ENCODE measurements around the gene SDCCAG8.

SDCCAG8 gene

DNA sequence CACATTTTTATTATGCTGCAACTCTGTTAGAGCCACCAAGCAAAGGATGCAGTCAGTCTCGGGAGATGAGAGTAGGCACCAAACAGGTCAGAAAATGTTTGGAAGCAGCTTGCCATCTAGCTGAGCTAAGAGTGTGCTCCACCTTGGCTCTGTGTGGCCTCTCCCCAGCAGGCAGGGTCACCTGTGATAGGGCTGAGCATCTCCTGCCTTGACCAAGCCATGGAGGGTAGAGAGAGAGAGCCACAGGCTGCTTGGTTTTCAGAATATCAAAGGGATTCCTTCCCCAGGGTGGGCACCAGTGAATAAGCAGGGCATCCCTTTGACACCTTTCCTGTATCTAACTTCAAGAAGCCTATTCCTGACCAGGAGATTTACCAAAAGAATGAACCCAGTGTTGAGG is 135.5 kb downstream of the SDCCAG8 start:
- no peak overlapping the region for H3K4me3 ChIP-seq (ENCODE audit: low read length)
- no peak overlapping the region for H3K9ac ChIP-seq (ENCODE audit: low read length)
- H3K4me1 ChIP-seq (ENCODE audit: control insufficient read depth, insufficient read depth, low read length): no peaks in the 10 kb centered on the region
- H3K27ac ChIP-seq (ENCODE audit: low read depth, low read length): no peak overlapping the region
- no peaks in the 10 kb centered on the region for H3K36me3 ChIP-seq (ENCODE audit: control insufficient read depth, insufficient read depth, low read length)
- no peaks in the 10 kb centered on the region for H3K27me3 ChIP-seq (ENCODE audit: control insufficient read depth, insufficient read depth, low read length)

DNA sequence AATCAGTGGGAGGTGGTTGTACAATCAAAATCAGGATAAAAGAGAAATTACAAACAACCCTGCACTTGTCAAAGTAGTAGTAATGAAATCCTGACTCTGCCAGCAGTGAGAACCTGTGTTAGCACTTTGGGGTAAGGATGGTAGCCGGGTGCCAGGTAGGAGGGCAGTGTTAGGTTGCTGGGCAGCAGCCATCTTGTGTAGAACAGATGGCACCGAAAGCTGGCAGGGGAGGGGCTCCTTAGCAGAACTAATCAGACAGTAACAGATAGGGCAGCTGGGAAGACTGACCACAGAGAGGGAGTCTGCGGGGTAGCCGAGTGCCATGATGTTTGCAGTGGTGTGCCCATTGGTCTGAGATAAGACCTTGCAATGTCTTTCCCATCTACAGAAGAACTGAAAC is 137.3 kb downstream of the SDCCAG8 start:
- Histone ChIP-seq H3K4me1 (ENCODE audit: control insufficient read depth, insufficient read depth, low read length) (no peaks in the 10 kb centered on the region), H3K4me3 (ENCODE audit: low read length) (no peak overlapping the region), H3K27me3 (ENCODE audit: control insufficient read depth, insufficient read depth, low read length) (no peaks in the 10 kb centered on the region), H3K36me3 (ENCODE audit: control insufficient read depth, insufficient read depth, low read length) (no peaks in the 10 kb centered on the region), H3K9ac (ENCODE audit: low read length) (no peak overlapping the region), H3K27ac (ENCODE audit: low read depth, low read length) (no peak overlapping the region)

- Histone ChIP-seq H3K36me3 (ENCODE audit: control insufficient read depth, insufficient read depth, low read length) (no peaks in the 10 kb centered on the region), H3K4me1 (ENCODE audit: control insufficient read depth, insufficient read depth, low read length) (no peaks in the 10 kb centered on the region), H3K9ac (ENCODE audit: low read length) (no peak overlapping the region), H3K4me3 (ENCODE audit: low read length) (no peak overlapping the region), H3K27me3 (ENCODE audit: control insufficient read depth, insufficient read depth, low read length) (no peaks in the 10 kb centered on the region), H3K27ac (ENCODE audit: low read depth, low read length) (no peak overlapping the region)
Measured at GRCh38 chr1:243394066-243394465, 138.2 kb downstream of the SDCCAG8 start.

DNA sequence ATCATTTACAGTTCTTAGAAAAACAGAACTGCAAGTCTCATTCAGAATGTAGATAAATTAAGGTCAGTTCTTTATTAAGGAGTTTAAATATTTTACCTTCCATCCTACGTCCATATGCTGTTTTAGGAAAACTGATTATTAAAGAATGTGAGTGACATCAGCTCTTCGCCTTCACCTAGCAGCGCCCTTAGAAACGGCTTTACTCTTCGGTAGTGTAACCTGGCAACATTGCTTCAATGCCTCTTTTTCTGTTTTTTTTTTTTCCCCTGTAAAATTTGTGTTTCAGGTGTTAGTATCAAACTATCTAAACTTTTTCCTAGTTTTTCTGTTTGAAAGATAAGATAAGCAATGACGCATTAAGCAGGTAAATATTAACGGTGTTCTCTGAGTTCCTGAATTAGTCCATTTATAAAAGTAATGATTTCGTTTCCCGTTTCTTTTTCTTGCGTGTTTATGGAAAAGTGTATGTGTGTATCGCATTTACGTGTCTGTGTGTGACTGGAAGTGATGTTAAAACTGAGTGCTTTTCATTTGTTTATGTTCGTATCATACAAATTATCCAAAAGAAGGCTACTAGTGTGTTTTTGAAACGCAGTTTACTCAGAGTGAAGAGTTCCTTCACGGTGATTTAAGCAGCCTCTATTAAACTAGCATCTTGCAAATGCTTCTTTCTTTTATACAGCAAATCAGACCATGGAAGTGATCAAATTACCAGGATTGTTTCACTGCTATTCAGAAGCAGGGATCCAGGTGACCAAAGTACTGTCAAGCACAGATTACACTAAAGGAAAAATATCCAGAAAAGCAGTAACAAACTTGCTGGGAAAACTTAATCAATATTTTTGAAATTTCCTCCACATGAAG is 139.0 kb downstream of the SDCCAG8 start:
- Histone ChIP-seq H3K9ac (ENCODE audit: low read length) (no peak overlapping the region), H3K4me3 (ENCODE audit: low read length) (no peak overlapping the region), H3K27me3 (ENCODE audit: control insufficient read depth, insufficient read depth, low read length) (no peaks in the 10 kb centered on the region), H3K27ac (ENCODE audit: low read depth, low read length) (no peak overlapping the region), H3K36me3 (ENCODE audit: control insufficient read depth, insufficient read depth, low read length) (no peaks in the 10 kb centered on the region), H3K4me1 (ENCODE audit: control insufficient read depth, insufficient read depth, low read length) (no peaks in the 10 kb centered on the region)

- Histone ChIP-seq H3K9ac (ENCODE audit: low read length) (no peak overlapping the region), H3K4me1 (ENCODE audit: control insufficient read depth, insufficient read depth, low read length) (no peaks in the 10 kb centered on the region), H3K27me3 (ENCODE audit: control insufficient read depth, insufficient read depth, low read length) (no peaks in the 10 kb centered on the region), H3K4me3 (ENCODE audit: low read length) (no peak overlapping the region), H3K27ac (ENCODE audit: low read depth, low read length) (no peak overlapping the region), H3K36me3 (ENCODE audit: control insufficient read depth, insufficient read depth, low read length) (no peaks in the 10 kb centered on the region)
Measured at GRCh38 chr1:243396424-243396823, 140.6 kb downstream of the SDCCAG8 start.

DNA sequence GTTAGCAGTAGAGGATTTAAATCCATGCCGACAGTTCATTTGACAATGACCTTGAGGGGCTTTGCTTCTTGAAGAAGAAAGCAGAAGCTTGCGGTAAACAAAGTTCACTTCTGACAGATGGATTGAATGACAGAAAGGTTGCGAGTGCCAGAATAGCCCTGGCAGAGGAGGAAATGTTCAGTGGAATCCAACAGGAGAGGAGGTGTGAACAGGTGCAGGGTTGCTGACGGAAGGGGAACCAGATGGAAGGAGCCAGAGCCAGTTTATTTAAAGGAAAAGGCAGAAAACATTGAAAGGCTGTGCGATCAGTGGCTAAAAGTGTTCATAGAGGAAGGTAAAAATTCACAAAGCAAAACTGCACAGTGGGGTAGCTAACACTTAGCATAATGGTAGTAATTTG is 141.0 kb downstream of the SDCCAG8 start:
- no peak overlapping the region for H3K4me3 ChIP-seq (ENCODE audit: low read length)
- no peak overlapping the region for H3K27ac ChIP-seq (ENCODE audit: low read depth, low read length)
- no peak overlapping the region for H3K9ac ChIP-seq (ENCODE audit: low read length)
- no peaks in the 10 kb centered on the region for H3K27me3 ChIP-seq (ENCODE audit: control insufficient read depth, insufficient read depth, low read length)
- H3K36me3 ChIP-seq (ENCODE audit: control insufficient read depth, insufficient read depth, low read length): no peaks in the 10 kb centered on the region
- no peaks in the 10 kb centered on the region for H3K4me1 ChIP-seq (ENCODE audit: control insufficient read depth, insufficient read depth, low read length)

DNA sequence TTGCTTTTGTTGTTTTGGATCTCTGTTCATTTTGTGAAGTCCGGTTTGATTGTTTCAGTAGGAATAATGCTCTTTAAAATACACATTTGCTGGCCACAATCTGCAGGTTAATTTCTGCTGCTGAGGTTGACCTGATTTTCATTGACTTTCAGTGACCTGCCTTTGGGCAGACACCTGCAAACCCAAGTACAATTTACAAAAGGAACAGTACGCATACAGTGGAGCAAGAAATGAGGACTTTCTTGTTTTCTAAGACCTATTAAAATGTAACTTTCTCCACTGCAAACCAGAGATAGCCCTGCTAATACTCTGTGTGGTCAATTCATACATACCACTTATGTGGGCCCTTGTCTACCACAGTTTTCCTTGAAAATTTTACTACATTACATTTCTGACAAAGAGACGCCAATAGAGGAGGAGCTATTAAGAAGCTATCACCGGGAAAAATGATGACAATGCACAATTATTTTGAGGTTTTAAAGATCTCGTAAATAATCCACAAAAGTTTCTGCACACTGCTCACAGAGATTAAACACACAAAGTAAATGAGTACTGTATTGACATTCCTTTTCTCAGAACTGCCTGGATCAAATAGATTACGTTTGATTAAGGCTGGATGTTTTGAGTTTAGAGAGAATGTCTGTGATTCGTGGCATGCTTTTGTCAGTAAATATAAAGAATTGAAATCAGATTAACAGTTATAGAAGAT is 141.9 kb downstream of the SDCCAG8 start:
- Histone ChIP-seq H3K27me3 (ENCODE audit: control insufficient read depth, insufficient read depth, low read length) (no peaks in the 10 kb centered on the region), H3K27ac (ENCODE audit: low read depth, low read length) (no peak overlapping the region), H3K4me3 (ENCODE audit: low read length) (no peak overlapping the region), H3K36me3 (ENCODE audit: control insufficient read depth, insufficient read depth, low read length) (no peaks in the 10 kb centered on the region), H3K9ac (ENCODE audit: low read length) (no peak overlapping the region), H3K4me1 (ENCODE audit: control insufficient read depth, insufficient read depth, low read length) (no peaks in the 10 kb centered on the region)

DNA sequence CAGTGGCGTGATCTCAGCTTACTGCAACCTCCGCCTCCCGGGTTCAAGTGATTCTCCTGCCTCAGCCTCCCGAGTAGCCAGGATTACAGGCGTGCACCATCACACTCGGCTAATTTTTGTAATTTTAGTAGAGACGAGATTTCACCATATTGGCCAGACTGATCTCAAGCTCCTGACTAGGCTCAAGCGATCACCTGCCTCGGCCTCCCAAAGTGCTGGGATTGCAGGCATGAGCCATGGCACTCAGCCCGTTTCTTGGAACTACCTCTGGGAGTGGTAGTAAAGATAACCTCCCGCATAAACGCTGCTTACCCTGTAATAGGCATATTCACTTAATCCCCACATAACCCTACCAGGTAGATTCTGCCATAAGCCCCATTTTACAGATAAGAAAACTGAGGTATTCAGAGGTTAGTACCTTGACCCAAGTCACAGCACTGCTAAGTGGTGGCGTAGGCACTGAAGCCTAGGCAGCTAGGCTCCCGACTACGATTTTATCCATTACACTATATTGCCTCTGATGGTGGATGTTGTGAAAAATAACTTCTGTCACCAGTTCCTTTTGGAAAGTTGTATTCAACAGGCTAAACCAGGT is 143.8 kb downstream of the SDCCAG8 start:
- H3K4me3 ChIP-seq (ENCODE audit: low read length): no peak overlapping the region
- H3K27me3 ChIP-seq (ENCODE audit: control insufficient read depth, insufficient read depth, low read length): no peaks in the 10 kb centered on the region
- H3K36me3 ChIP-seq (ENCODE audit: control insufficient read depth, insufficient read depth, low read length): no peaks in the 10 kb centered on the region
- H3K9ac ChIP-seq (ENCODE audit: low read length): no peak overlapping the region
- no peaks in the 10 kb centered on the region for H3K4me1 ChIP-seq (ENCODE audit: control insufficient read depth, insufficient read depth, low read length)
- H3K27ac ChIP-seq (ENCODE audit: low read depth, low read length): no peak overlapping the region

GRCh38 chr1:243402868-243403267 is 147.0 kb downstream of the SDCCAG8 start:
- Histone ChIP-seq H3K4me3 (ENCODE audit: low read length) (no peak overlapping the region), H3K27ac (ENCODE audit: low read depth, low read length) (no peak overlapping the region), H3K36me3 (ENCODE audit: control insufficient read depth, insufficient read depth, low read length) (no peaks in the 10 kb centered on the region), H3K4me1 (ENCODE audit: control insufficient read depth, insufficient read depth, low read length) (no peaks in the 10 kb centered on the region), H3K9ac (ENCODE audit: low read length) (no peak overlapping the region), H3K27me3 (ENCODE audit: control insufficient read depth, insufficient read depth, low read length) (no peaks in the 10 kb centered on the region)

DNA sequence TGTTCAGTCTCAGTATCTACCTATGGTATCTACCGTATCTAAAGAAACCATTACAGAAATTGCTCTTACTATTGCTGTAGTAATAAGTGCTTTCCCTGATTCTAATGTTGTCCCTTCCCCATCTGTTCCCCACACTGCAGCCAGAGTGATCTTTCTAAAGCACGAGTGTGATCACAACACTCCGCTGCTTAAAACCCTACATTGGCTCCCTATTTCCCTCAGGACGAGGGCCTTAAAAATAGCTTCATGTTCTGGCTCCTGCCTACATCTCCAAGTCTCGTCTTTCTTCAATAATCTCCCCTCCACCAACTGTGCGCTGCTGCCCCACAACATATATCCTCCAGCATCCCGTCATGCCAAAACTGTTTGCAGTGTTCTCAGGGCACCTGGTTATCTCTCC is 150.6 kb downstream of the SDCCAG8 start:
- no peaks in the 10 kb centered on the region for H3K4me1 ChIP-seq (ENCODE audit: control insufficient read depth, insufficient read depth, low read length)
- H3K9ac ChIP-seq (ENCODE audit: low read length): no peak overlapping the region
- no peaks in the 10 kb centered on the region for H3K27me3 ChIP-seq (ENCODE audit: control insufficient read depth, insufficient read depth, low read length)
- no peak overlapping the region for H3K4me3 ChIP-seq (ENCODE audit: low read length)
- no peaks in the 10 kb centered on the region for H3K36me3 ChIP-seq (ENCODE audit: control insufficient read depth, insufficient read depth, low read length)
- no peak overlapping the region for H3K27ac ChIP-seq (ENCODE audit: low read depth, low read length)

DNA sequence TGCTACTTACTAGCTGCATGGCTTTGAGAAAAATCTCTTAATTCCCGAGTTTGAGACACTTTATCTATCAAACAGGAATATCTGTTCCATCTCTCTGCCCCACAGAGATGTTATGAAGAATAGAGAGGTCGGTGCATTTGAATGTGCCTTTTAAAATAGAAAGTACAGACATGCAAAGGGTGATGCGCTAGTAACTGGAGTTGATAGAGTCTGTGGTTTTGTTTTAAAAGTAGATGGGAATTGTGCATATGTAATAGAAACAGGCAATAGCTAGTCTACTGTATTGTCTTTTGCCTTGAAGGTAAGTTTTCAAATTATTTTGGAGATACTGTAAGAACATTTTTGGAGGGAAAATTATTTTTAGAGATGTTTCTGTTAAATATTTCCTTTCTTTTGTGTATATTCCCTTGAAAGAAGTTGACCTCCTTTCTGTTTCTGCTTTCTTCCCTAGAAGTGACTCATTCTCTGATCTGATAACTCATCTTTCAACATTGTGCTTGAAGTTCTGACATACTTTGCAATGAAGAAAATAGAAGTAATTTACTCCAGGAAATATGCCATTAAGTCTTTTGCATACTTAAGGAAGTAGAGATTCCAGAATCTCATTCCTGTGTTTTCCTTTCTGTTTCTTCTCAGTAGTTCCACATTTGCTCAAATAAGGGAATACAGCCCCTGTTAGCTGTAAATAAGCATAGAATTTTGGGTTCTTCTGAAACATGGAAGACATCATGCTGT is 151.6 kb downstream of the SDCCAG8 start:
- Histone ChIP-seq H3K4me3 (ENCODE audit: low read length) (no peak overlapping the region), H3K27me3 (ENCODE audit: control insufficient read depth, insufficient read depth, low read length) (no peaks in the 10 kb centered on the region), H3K9ac (ENCODE audit: low read length) (no peak overlapping the region), H3K4me1 (ENCODE audit: control insufficient read depth, insufficient read depth, low read length) (no peaks in the 10 kb centered on the region), H3K27ac (ENCODE audit: low read depth, low read length) (no peak overlapping the region), H3K36me3 (ENCODE audit: control insufficient read depth, insufficient read depth, low read length) (no peaks in the 10 kb centered on the region)

GRCh38 chr1:243408479-243408878 is 152.6 kb downstream of the SDCCAG8 start:
- Histone ChIP-seq H3K36me3 (ENCODE audit: control insufficient read depth, insufficient read depth, low read length) (no peaks in the 10 kb centered on the region), H3K27ac (ENCODE audit: low read depth, low read length) (no peak overlapping the region), H3K4me3 (ENCODE audit: low read length) (no peak overlapping the region), H3K27me3 (ENCODE audit: control insufficient read depth, insufficient read depth, low read length) (no peaks in the 10 kb centered on the region), H3K9ac (ENCODE audit: low read length) (no peak overlapping the region), H3K4me1 (ENCODE audit: control insufficient read depth, insufficient read depth, low read length) (no peaks in the 10 kb centered on the region)

Data from rectal smooth muscle tissue (tissue), 1 donor.